PC-9 (cell line): ENCODE results near the gene QRFP. TPM values are rescaled to one million over a fixed set of nuclear protein-coding genes. Genes with fewer than 3 reads are reported as not detected.
A peak's percentile ranks its signal among the peaks of the same experiment; 100 is the strongest.

Experiments
- BruUV-seq: library from RNA; stranded (reverse); fragments of 400-500 nt; replicated peaks from 2 replicates; lab custom pipeline; 2021; lab: Mats Ljungman, UMichigan
- CTCF ChIA-PET: fragments of 300-600 bp; sonication (Branson Sonifier 250); formaldehyde crosslinking; loops from one replicate; lab custom pipeline; 2022; ENCODE audit warnings: antibody characterized with exemption; lab: Charles Lee
- POLR2A ChIA-PET: fragments of 300-600 bp; sonication (Branson Sonifier 250); formaldehyde crosslinking; loops from one replicate; lab custom pipeline; 2022; ENCODE audit warnings: antibody characterized with exemption; ENCODE audit not compliant: unreplicated experiment; lab: Charles Lee
- DNase-seq, 2 experiments: peaks; one replicate each; pipeline versions ENCODE4 v3.0.0 to v3.0.0-alpha.2; 2015 to 2022; ENCODE audit warnings: mixed read lengths in 1 of 2
- H2AFZ ChIP-seq: fragments of 200-600 bp; sonication (generic); 2 replicates; pipeline ENCODE4 v1.8.1; 2017; ENCODE audit warnings: antibody characterized with exemption
- H3F3A ChIP-seq: fragments of 200-600 bp; sonication (generic); 2 replicates; pipeline ENCODE4 v1.8.1; 2017; ENCODE audit warnings: antibody characterized with exemption, mild to moderate bottlenecking, low read depth; ENCODE audit not compliant: insufficient read depth
- H3K27ac ChIP-seq: fragments of 200-600 bp; sonication (generic); 2 replicates; pipeline ENCODE4 v1.6.1; 2016; ENCODE audit warnings: mixed run types
- H3K27me3 ChIP-seq: fragments of 200-600 bp; sonication (generic); 2 replicates; pipeline ENCODE4 v1.6.1; 2016; ENCODE audit warnings: low read depth, mixed run types; ENCODE audit not compliant: insufficient read depth
- H3K36me3 ChIP-seq: fragments of 200-600 bp; sonication (generic); 2 replicates; pipeline ENCODE4 v1.6.1; 2016; ENCODE audit warnings: low read depth, mixed run types
- H3K4me1 ChIP-seq: fragments of 200-600 bp; sonication (generic); replicated peaks from 2 replicates; pipeline ENCODE4 v1.6.1; 2016; ENCODE audit warnings: mixed run types; ENCODE audit not compliant: insufficient read depth
- H3K4me2 ChIP-seq: fragments of 200-600 bp; sonication (generic); 2 replicates; pipeline ENCODE4 v1.6.1; 2017; ENCODE audit warnings: mixed run types
- H3K4me3 ChIP-seq: fragments of 200-600 bp; sonication (generic); 2 replicates; pipeline ENCODE4 v1.6.1; 2016; ENCODE audit warnings: mixed run types
- H3K79me2 ChIP-seq: fragments of 200-600 bp; sonication (generic); 2 replicates; pipeline ENCODE4 v1.6.1; 2017; ENCODE audit warnings: low read depth, mixed run types
- H3K9me2 ChIP-seq: fragments of 200-600 bp; sonication (generic); 2 replicates; pipeline ENCODE4 v1.8.1; 2017; ENCODE audit warnings: mild to moderate bottlenecking; ENCODE audit not compliant: insufficient read depth
- H3K9me3 ChIP-seq: fragments of 200-600 bp; sonication (generic); 2 replicates; pipeline ENCODE4 v1.8.1; 2016; ENCODE audit warnings: low read depth; ENCODE audit not compliant: insufficient read depth
- H4K20me1 ChIP-seq: fragments of 200-600 bp; sonication (generic); 2 replicates; pipeline ENCODE4 v1.8.1; 2017; ENCODE audit not compliant: insufficient read depth
- CTCF ChIP-seq: fragments of 200-600 bp; sonication (generic); conservative IDR thresholded peaks from 2 replicates; pipeline ENCODE4 v1.6.1; 2017; ENCODE audit warnings: mixed run types, antibody characterized with exemption, mild to moderate bottlenecking, moderate library complexity
- EZH2 ChIP-seq: fragments of 200-600 bp; sonication (generic); IDR thresholded peaks from 2 replicates; pipeline ENCODE4 v1.8.0; 2017; ENCODE audit warnings: antibody characterized with exemption, low read depth
- intact Hi-C: fragments of 100-400 bp; cut with micrococcal nuclease; formaldehyde crosslinking; loops from one replicate; pipeline ENCODE4 v1.10.0; 2022; ENCODE audit not compliant: unreplicated experiment
- total RNA-seq: library from RNA; stranded (reverse); gene quantifications from 2 replicates; pipeline ENCODE4 v1.2.3, GENCODE V29; 2021

QRFP gene
- total RNA-seq, 1 experiment from 2014 or later, result not detected

- Histone ChIP-seq H3K9me3 (no peaks in the 10 kb centered on the region), H3K27me3 (0 out of 2 replicates have a peak, but pooled peaks cover 6% of the 10 kb centered on the region), H3K27ac (peak overlapping the region; percentile 93), H3K4me2 (peak overlapping the region; percentile 87), H4K20me1 (no peaks in the 10 kb centered on the region), H3K9me2 (no peaks in the 10 kb centered on the region), H3K36me3 (no peaks in the 10 kb centered on the region), H2AFZ (no peak overlapping the region), H3K4me1 (peaks cover 30% of the 10 kb centered on the region), H3F3A (peaks cover 29% of the 10 kb centered on the region), H3K79me2 (no peaks in the 10 kb centered on the region), H3K4me3 (no peak overlapping the region)
- DNase-seq, result no peak
- TF ChIP-seq CTCF (no peak), EZH2 (no peak)
- ChIA-PET CTCF (interaction anchor here (1.4 kb wide), 1 partner anchor 71 kb away, joined by 7 read pairs; no protein-coding TSS in a partner anchor), POLR2A (no interaction called here)
- BruUV-seq, result no TSS peak
- intact Hi-C loops, result no loop called here
These were observed 30.7 kb upstream of the QRFP start for GRCh38 chr9:130927338-130927737.

- H3K27ac ChIP-seq, result no peak overlapping the region
- no TSS peak for BruUV-seq
- TF ChIP-seq EZH2 (no peak), CTCF (no peak)
- no peak overlapping the region for H3K4me2 ChIP-seq
- H3F3A ChIP-seq, result peaks cover 24% of the 10 kb centered on the region
- H3K4me1 ChIP-seq, result peaks cover 27% of the 10 kb centered on the region
- no peaks in the 10 kb centered on the region for H3K9me3 ChIP-seq
- ChIA-PET POLR2A (no interaction called here), CTCF (no interaction called here)
- no peaks in the 10 kb centered on the region for H4K20me1 ChIP-seq
- DNase-seq, result no peak
- no peaks in the 10 kb centered on the region for H3K9me2 ChIP-seq
- intact Hi-C loops, result no loop called here
- no peak overlapping the region for H2AFZ ChIP-seq
- H3K36me3 ChIP-seq, result no peaks in the 10 kb centered on the region
- H3K79me2 ChIP-seq, result no peaks in the 10 kb centered on the region
- H3K4me3 ChIP-seq, result no peak overlapping the region
- peaks cover 13% of the 10 kb centered on the region; the same call in 1 of the 2 replicates for H3K27me3 ChIP-seq
These were observed 28.6 kb upstream of the QRFP start for GRCh38 chr9:130925050-130925678.

- BruUV-seq, result no TSS peak
- Histone ChIP-seq H3K4me1 (peaks cover 26% of the 10 kb centered on the region), H3K27me3 (peaks cover 13% of the 10 kb centered on the region; the same call in 1 of the 2 replicates), H4K20me1 (no peaks in the 10 kb centered on the region), H3K9me2 (no peaks in the 10 kb centered on the region), H3K4me3 (no peak overlapping the region), H3K79me2 (no peaks in the 10 kb centered on the region), H3K36me3 (no peaks in the 10 kb centered on the region), H3K9me3 (no peaks in the 10 kb centered on the region), H2AFZ (no peak overlapping the region), H3F3A (peaks cover 24% of the 10 kb centered on the region), H3K4me2 (no peak overlapping the region), H3K27ac (no peak overlapping the region)
- ChIA-PET CTCF (no interaction called here), POLR2A (no interaction called here)
- intact Hi-C loops, result no loop called here
- no peak for DNase-seq
- TF ChIP-seq CTCF (no peak), EZH2 (no peak)
These were observed 27.8 kb upstream of the QRFP start for GRCh38 chr9:130924448-130924788.
